Peyer's patch (tissue), 4 donors: ENCODE measurements around the gene NAALAD2.

Experiments
- CTCF ChIP-seq, 6 experiments: fragments of 450-650 bp in 4 of 6; fragments of 200-600 bp in 2 of 6; sonication (generic) in 1 of 6; IDR thresholded peaks; one replicate each; pipeline ENCODE4 v1.5.1; 2017 to 2019; ENCODE audit warnings: antibody characterized with exemption in 6 of 6, mild to moderate bottlenecking in 3 of 6, moderate library complexity in 1 of 6
- POLR2A ChIP-seq, 2 donors: fragments of 450-650 bp; IDR thresholded peaks; one replicate each; pipeline ENCODE4 v1.5.1; 2017; ENCODE audit warnings: antibody characterized with exemption in 2 of 2, mild to moderate bottlenecking in 2 of 2, moderate library complexity in 2 of 2

- TF ChIP-seq CTCF (IDR thresholded peaks at IDR 0.05), result no peak
- no peak for TF ChIP-seq POLR2A (IDR thresholded peaks at IDR 0.05)
These were observed 41.6 kb downstream of the NAALAD2 start for GRCh38 chr11:90176069-90176468.
